Superior temporal gyrus (tissue), 1 donor: ENCODE measurements around the gene PLPPR5.
"Not testable (repeated sequence)": the region's sequence is repeated elsewhere in the genome, so short reads cannot be mapped to it uniquely, and the experiment has no call there.

Source experiments
- DNase-seq: peaks from one replicate; pipeline ENCODE4 v3.0.0-alpha.2; 2016; ENCODE audit errors: extremely low spot score

Gene PLPPR5

DNA sequence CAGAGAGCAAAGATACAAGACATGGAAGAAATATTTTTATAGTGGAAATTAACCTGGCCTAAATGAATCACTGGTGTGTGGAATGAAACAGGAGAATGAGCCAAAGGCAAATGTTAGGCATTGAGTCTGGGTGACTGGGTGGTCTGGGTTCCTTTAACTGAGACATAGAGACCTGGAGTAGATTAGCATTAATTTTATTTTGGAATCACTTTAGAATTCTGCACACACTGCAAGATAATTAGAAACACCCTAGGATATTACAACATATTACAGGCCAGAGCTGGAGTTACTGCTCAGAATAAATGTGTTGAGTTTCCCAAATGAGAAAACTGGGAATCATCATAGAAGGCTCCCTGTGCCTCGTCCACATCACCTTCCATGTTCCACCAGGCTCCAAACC, 85.5 kb downstream of the PLPPR5 start:
- no peak for DNase-seq

DNA sequence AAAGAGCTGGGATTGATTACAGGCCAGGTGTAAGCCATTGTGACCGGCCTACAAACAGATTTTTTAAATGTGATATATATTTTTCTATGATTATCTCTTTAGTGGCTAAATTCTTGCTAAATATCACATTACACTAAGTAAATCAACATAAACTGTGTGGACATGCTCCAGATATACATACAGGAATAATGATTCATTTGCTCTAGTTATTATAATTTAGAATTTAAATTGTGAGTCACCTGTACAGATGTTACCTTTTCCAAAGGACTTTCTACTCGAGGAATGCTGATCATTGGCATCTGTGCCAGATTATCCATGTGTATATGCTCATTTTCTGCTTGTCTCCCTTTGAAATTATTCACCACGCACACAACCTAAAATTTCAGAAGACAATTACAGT, 90.1 kb downstream of the PLPPR5 start:
- DNase-seq: no peak

DNA sequence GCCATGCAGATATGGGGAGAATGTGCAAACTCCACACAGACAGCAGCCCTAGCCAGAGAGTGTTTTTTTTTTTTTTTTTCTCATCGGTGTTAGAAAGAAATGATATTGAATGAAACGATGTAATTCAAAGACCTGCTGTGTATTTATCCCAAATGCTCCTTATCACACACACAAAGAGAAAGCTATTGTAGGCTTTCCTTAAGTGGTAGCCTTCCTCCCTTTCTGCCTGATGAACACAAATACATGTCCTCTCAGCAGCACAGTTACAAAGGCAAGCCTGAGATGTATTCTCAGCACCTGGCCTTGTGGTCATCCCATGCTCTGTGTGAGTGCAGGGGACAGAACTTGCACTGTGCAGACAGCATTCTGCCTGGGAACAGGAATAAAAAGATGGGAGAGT, 93.8 kb downstream of the PLPPR5 start:
- no peak for DNase-seq

DNA sequence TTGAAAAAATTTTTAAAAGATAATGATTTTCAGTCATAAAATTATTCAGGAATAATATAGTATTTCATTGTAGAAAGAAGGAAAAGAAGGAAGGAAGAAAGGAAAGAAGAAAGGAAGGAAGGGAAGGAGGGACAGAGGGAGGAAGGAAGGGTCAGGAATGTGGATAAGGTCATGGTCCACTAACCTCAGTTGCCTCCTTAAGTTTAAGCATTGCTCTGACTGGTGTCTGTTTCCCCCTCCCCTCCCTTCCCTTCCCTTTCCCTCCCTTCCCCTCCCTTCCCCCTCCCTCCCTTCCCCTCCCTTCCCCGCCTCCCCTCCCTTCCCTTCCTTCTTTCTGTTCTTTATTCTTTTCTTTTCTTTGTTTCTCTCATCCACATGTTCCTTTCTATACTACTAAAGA, 95.7 kb downstream of the PLPPR5 start:
- DNase-seq: no peak

DNA sequence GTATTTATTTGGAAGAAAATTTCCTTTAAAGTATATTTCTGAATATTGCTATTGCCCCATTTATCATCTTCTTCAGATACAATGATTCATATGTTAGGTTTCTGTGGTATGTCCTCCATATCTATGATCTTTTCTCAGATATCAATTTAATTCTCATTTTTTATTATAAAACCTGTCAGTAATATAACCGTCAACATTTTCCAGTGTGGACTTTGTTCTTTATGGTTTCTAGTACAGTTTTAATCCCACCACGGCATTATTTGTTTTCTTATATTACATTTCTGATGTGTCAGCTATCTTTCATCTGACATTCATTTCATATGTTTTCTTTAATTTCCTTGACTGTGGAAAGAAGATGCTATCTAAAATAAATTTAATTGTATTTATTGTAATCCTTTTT, 97.9 kb downstream of the PLPPR5 start:
- DNase-seq: no peak

DNA sequence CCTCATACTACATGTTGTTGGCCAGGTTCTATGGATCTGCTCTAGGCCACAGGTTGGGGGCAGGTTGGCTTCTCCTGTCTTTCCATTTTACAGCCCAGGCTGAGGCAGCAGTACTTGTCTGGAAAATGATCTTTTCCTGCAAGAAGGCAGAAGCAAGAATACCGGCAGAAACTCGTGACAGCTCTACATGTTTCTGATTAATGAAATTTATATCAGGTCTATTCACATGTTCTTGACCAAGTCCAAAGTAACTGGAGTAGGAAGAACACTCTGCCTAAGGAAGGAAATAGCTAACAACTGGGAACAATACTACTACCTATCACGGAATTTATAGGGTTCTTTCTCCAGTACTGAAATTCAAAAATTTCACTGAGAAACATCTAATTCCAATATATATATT, 98.3 kb downstream of the PLPPR5 start:
- DNase-seq: no peak

DNA sequence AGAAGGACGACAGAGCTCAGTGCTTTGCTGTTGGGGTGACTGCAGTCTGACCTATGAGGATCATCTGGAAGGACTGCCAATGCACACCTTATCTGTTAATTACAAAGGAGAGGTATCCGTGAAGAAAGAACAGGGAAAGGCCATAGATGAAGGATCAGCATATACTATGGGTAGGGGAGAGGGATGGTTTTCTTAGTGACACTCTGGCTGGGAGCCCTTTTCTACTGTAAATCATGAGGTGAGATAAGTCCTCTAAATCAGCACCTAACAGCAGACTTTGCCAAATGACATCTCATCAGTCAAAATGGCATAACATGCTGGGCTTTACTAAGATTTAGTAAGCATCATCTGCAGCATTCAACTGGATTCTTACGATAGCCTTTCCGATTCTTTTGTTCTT, 100.0 kb downstream of the PLPPR5 start:
- DNase-seq: no peak

DNA sequence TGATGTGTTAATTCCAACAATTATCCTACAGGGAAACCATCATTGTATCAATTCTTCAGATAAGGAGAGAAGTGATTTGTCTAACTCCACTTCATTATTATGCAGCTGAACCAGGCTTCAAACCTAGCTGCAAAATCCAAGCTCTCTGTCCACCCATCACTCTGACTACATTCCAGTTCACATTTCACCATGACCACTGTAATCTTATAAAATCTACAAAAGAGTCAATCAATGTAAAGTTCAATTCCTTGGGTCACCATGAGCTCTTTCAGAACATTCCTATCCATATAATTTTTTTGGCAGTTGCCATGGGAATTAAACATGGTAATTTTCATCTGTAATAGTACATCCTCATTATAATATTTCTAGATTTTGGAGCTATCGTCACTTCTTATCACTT, 100.9 kb downstream of the PLPPR5 start:
- no peak for DNase-seq

DNA sequence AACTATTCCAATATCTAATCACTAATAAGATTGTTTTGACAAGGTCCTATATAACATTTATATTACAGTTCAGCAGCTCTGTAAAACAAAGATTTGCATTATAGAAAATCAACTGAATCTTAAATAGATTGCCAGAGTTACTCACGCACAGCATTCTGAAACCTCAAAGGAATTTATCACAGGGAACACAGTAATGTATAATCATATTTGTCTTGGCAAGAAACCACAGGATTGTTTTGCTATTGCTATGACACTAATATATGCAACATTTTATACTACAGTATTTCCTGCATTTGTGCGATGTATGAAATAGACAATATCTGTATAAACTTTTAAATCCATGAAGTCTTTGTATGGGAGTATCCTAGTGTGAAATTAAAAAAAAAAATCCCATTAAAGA, 101.4 kb downstream of the PLPPR5 start:
- DNase-seq: no peak

DNA sequence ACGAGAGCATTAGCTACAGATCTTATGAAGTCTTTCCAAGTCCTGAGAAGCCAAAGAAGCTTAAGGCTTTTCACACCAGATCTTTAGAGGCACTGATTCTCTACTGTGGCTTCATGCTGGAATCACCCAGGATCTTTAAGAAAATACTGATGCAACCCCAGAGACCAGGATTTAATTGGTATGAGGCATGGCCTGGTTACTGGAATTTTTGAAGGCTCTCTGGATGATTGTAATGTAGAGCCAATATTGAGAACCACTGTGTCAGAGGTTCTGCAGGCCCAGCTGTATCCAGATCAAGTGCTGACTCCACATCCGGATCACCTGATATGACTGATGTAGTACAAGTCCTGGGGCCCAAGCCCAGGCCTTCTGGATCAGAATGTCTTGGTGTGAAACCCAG, 105.7 kb downstream of the PLPPR5 start:
- no peak for DNase-seq

DNA sequence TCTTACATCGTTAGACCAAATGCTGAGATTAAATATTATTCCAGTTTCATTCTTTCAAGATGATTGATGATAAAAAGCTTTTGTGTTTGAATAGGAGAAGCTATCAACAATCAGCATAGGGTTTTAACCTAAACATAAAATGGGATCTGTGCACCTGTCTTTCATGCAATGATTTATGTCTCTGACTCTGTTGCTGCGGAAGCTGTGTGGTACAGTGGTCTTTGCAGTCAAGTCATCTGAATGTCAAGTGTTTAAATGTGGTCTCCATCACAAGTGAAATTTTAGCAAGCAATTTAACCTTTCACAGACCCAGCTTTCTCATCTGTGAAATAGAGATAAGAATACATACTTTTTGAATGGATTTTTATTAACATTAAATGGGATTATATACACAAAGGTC, 107.2 kb downstream of the PLPPR5 start:
- no peak for DNase-seq

DNA sequence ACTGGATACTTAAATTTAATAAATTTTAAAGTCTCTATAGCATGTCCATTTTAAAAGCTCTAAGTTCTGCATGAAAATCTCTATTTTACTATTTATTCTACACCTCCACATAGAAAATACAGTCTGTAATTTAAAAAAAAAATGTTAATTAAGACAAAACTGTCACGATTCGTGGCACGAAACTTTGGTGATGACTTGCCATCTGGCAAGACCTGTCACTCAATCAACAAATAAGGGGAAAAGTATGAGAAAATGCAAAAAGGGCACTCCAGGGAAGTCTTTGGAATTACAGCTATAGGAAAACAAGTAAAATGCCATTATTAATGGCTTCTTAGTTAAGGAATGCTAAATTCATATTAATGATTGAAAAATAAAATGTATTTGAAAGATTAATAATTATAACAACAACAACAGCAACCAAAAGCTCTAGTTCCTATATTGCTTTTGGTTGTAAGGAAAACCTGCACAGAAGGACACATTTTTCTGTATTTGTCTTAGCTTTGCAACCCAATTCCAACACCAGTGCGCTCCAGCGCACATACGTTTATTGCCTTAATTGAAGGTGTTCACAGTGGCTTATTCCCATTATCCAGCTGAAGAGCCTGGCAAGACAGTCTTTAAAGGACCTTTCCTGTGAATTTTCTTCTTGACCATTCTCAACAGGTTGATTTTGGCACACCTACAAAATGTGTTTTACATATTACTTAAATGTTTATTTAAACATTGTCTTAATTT, 107.8 kb downstream of the PLPPR5 start:
- DNase-seq: no peak

DNA sequence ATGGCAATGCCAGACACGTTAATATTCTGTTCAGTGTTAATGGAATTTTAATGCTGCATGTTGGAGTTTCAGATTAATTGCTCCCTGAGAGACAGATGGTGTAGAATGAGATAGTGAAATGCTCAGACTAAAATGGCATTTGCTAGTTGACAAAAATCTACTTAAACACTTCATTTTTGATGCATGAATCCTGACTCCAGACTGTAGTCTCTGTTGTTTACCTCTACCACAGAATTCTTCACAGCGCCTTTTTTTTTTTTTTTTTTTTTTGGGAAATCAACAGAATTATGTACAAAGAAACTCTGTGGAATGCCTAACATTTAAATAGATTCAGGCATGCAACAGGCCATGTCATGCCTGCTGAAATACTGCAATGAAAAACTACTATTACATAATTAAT, 111.3 kb downstream of the PLPPR5 start:
- no peak for DNase-seq

DNA sequence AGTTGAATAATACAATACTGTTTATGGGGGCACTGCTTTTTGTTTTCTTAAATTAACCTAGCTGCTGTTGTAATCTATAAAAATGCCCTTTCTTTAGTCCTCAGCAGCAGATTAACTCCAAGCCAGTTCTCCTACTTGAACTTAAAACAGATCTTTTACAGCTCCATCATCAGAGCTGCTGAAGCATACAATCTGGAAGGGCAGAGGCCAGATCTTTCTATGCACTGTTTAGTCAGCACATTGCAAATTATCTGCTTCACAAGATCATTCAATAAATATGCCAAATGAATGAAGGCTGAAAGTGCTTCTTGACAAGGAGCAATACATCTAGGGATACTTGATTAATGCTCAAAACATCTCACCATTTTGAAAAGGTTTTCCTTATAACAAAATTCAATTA, 115.8 kb downstream of the PLPPR5 start:
- no peak for DNase-seq

DNA sequence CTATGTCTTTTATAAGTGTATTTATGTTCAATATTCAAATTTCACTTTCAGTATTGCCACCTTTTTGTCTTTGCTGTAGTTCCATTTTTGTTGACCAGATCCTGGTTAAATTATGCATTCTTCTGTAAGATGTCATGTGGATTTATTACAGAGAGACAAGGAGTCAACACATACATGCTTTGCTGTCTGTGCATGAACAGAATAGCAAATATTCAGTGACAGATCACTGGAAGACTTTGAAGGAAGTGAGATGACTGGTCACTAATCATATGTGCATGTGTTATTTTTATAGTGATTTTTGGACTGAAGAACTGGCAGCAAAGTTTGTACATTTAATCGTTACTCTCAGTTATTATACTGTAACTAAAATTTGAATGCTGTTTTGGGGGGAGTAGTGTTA, 117.2 kb downstream of the PLPPR5 start:
- DNase-seq: no peak

DNA sequence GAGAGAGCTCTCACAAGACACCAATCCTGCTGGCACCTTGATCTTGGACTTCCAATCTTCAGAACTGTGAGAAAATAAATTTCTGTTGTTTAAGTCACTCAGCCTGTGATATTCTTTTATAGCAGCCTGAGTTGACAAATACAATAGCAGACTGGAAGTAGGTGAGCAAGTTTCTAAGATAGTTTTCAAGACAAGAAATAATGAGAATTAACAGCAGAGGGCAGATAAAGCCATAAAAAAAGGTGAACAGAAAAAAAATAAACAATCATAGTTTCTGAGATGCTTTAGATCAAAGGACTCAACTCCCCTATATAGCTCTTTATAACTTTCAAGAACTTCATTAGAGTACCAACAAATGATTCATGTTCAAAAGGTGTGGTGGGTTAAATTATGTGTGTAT, 119.8 kb downstream of the PLPPR5 start:
- DNase-seq: no peak

DNA sequence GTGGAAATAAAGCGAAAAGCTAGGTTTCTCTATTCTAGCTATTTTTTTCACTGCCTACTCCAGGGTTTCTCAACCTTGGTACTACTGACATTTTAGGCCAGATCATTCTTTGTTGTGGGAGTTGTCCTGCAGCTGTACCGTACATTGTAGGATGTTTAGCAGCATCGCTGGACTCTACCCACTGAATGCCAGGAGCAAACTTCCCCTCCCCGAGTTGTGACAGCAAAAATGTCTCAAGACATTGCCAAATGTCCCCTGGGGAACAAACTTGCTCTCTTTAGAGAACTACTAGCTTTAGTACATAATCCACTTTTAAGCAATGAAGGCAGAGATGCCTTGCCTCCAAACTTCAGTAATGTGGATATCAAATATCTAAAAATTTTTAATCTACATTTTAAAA, 122.8 kb downstream of the PLPPR5 start:
- no peak for DNase-seq

DNA sequence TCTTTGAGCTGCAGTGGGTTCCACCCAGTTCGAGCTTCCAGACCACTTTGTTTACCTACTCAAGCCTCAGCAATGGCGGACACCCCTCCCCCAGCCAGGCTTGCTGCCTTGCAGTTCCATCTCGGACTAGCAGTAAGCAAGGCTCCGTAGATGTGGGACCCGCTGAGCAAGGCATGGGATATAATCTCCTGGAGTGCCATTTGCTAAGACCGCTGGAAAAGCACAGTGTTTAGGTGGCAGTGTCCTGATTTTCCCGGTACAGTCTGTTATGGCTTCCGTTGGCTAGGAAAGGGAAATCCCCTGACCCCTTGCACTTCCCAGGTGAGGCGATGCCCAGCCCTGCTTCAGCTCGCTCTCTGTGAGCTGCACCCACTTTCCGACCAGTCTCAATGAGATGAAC, 123.4 kb downstream of the PLPPR5 start:
- DNase-seq: not testable (repeated sequence)

DNA sequence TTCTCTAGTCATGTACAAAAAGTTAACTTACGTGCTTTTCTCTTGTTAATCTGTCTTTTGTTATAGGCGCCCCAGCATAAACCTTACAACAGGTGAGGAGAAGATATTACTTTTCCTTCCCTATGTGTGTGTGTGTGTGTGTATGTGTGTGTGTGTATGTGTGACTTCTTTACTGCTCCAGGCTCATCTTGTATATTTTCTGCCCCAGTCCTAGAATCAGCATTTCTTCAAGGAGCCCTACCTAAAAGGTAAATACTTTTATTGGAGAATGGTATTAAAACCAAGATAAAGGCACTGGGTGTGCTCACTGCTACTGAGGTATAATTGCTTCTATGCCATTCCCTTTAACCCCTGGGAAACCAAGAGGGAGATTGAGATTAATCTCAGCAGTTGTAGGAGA, 129.8 kb downstream of the PLPPR5 start:
- no peak for DNase-seq

DNA sequence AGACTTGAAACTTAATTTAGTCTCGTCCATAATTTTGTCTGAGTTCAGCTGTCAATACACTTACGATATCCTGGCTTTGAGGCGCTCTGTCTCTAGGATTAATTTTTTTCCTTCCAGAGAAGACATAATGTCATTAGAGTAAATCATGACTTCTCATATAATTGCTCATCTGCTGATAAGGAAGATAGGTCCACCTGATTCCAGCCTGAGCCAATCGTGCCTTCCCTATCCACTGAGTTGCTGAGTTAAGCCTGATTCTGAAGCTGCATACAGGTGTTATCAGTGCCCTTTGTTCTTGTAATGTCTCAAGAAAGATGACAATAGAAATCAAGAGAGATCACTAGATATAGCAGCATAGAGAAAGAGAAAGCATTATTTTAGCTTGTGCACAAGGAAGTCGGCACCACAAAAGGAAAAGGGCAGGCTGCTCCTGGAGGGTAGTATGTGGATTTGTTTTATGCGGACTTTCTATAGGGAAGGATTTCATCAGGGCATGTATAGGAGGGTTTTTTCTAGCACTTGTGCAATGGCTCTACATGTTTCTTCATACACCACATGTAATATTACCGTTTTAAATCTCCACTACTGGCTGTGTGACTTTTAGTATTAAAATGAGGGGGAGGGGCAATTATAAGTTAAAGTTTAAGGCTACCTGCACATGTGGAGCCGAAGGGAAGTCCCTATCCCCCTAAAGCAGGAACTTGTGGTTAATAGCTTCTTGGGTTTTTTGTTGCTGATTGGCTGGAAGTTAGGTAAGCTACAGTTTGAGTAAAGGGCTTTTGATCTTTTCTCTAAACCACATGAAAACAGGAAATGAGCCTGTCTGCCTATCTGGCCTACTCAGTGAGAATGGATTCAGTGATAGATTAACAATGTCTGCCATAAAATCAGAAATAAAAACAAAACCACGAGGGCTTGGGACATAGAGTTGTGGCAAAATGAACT, 133.4 kb downstream of the PLPPR5 start:
- no peak for DNase-seq

DNA sequence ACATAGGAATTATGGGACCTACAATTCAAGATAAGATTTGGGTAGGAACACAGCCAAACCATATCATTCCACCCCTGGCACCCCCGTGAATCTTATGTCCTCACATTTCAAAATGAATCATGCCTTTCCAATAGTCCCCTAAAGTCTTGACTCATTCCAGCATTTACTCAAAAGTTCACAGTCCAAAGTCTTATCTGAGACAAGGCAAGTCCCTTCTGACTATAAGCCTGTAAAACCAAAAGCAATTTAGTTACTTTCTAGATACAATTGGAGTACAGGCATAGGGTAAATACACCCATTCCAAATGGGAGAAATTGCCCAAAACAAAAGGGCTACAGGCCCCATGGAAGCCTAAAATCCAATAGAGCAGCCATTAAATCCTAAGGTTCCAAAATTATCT, 138.9 kb downstream of the PLPPR5 start:
- no peak for DNase-seq

DNA sequence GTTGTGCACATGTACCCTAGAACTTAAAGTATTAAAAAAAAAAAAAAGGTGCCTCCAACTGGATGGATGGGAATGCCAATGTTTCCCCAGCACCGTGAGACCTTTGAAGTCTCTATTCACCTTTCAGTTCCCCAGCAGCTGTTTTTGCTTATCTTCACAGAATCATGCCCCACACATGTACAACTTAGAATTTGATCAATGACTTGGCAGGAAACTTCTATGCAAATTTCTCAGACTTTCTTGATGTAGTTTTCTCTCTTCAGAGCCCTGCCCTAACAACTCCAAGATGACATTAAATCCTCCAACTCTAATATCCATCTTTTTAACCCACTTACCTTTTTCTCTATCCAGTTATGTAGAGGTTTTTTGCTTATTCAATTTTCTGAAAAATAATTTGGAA, 144.3 kb downstream of the PLPPR5 start:
- DNase-seq: no peak

DNA sequence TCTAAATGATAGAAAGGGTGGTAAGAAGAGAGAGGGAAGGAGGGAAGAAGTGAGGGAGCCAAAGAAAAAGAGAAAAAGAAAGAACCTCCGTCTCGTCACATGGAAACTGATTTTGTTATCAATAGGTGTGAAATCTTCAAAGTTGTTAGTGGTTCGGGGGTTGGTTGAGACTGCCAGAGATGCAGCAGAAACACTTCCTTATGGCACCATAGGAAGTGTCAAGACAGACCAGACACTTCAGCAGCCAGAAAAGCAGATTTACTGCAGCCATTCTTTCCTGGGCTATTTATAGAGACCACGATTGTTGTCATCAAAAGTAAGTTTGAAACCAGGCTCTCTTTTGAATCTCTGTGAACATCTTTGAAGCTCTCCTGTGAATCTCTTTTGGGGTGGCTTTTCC, 150.5 kb downstream of the PLPPR5 start:
- no peak for DNase-seq
